GM23248 (cell line): ENCODE results near the gene STT3B.

Source experiments
- EZH2 ChIP-seq: fragments of 200-600 bp; sonication (generic); IDR thresholded peaks from 2 replicates; pipeline ENCODE4 v1.6.1; 2018; ENCODE audit warnings: antibody characterized with exemption, mild to moderate bottlenecking; ENCODE audit not compliant: insufficient read depth, poor library complexity, severe bottlenecking
- EZH2phosphoT487 ChIP-seq: fragments of 200-600 bp; sonication (generic); IDR thresholded peaks from 2 replicates; pipeline ENCODE4 v1.6.1; 2018; ENCODE audit warnings: antibody characterized with exemption, moderate library complexity, mild to moderate bottlenecking, low read depth; ENCODE audit not compliant: insufficient read depth

GRCh38 chr3:31636694-31637442, 104.1 kb downstream of the STT3B start:
- TF ChIP-seq EZH2phosphoT487: no peak
- TF ChIP-seq EZH2: no peak
